Fibroblast of villous mesenchyme (primary cell): ENCODE data around the gene CCL19. TPM values are rescaled to one million over a fixed set of nuclear protein-coding genes. Genes with fewer than 3 reads are reported as not detected.
"Not testable (repeated sequence)": the region's sequence is repeated elsewhere in the genome, so short reads cannot be mapped to it uniquely, and the experiment has no call there.

Experiments used
- DNase-seq: peaks from one replicate; pipeline ENCODE4 v3.0.0-alpha.2; 2010; ENCODE audit warnings: low read depth
- H3K4me3 ChIP-seq: 2 replicates; pipeline ENCODE4 v1.5.1; 2011; ENCODE audit warnings: low read depth, mild to moderate bottlenecking, low read length
- total RNA-seq: library from RNA; depleted of rRNA; stranded (reverse); fragments of >200 nt; gene quantifications from 2 replicates; pipeline ENCODE4 v1.2.3, GENCODE V29; 2012
- TF ChIP-seq, protein P1 (sequence below): IDR thresholded peaks from 2 replicates; pipeline ENCODE4 v1.5.1; 2012; ENCODE audit warnings: low read depth, mild to moderate bottlenecking, low read length; ENCODE audit not compliant: insufficient read depth

The CCL19 gene
- total RNA-seq = not detected in 2 replicates

DNA sequence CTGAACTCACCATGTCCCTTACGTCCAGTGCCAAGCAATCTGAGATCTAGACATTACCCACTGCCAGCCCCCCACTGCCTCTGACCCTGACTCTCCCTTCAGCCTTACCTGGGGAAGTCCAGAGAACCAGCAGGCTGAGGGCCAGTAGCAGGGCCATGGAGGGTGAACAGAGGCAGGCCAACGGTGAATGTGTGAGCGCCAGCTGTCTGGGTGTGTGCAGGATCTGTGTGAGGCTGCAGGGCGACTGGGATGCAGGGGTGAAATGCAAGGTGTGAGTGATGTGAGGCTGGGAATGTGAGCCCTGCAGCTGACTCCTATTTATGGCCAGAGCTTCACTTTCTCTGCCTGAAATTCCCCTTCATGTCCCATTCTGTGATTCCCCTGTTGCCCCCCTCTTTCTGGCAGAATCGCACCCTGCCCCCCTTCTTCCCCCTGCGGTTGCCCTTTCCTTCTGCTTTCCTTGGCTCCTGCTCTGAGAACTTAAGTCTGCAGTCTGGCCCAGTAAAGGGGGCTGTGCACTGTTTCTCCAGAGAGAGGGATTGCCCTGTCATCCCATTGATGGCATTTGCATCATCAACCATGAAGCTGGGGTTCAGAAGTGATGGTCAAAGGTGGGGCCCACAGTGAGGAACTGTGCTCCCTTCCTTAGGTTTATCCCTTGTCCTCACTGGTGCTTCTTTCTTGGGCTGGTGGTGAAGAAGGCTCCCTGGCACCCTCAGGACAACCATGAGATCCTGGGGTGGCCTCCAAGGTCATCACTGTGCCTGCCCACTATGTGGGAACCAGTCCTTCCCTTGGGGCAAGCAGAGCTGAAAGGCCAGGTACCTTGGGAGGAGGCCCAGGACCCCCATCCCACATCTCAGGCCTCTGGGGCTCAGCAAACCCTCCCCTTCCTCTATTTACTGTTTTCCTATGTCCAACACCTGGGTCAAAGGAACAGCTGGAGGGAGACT, at the start of gene CCL19:
Gene CCL19, minus strand, starts transcription at position 294 of the 953 bp plus-strand sequence. Its CDS starts 137 bp downstream, at position 157.
- no peak within 1 kb of the TSS for H3K4me3 ChIP-seq
- TF ChIP-seq, protein P1, sequence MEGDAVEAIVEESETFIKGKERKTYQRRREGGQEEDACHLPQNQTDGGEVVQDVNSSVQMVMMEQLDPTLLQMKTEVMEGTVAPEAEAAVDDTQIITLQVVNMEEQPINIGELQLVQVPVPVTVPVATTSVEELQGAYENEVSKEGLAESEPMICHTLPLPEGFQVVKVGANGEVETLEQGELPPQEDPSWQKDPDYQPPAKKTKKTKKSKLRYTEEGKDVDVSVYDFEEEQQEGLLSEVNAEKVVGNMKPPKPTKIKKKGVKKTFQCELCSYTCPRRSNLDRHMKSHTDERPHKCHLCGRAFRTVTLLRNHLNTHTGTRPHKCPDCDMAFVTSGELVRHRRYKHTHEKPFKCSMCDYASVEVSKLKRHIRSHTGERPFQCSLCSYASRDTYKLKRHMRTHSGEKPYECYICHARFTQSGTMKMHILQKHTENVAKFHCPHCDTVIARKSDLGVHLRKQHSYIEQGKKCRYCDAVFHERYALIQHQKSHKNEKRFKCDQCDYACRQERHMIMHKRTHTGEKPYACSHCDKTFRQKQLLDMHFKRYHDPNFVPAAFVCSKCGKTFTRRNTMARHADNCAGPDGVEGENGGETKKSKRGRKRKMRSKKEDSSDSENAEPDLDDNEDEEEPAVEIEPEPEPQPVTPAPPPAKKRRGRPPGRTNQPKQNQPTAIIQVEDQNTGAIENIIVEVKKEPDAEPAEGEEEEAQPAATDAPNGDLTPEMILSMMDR = no peak
- no peak for DNase-seq

DNA sequence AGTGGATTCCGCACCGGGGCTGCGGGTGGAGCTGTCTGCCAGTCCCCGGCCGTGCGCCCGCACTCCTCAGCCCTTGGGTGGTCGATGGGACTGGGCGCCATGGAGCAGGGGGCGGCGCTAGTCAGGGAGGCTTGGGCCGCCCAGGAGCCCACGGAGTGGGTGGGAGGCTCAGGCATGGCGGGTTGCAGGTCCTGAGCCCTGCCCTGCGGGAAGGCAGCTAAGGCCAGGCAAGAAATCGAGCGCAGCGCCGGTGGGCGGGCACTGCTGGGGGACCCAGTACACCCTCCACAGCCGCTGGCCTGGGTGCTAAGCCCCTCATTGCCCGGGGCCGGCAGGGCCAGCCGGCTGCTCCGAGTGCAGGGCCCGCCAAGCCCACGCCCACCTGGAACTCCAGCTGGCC, 49.1 kb upstream of the CCL19 start:
- DNase-seq, H3K4me3 ChIP-seq: not testable (repeated sequence)

DNA sequence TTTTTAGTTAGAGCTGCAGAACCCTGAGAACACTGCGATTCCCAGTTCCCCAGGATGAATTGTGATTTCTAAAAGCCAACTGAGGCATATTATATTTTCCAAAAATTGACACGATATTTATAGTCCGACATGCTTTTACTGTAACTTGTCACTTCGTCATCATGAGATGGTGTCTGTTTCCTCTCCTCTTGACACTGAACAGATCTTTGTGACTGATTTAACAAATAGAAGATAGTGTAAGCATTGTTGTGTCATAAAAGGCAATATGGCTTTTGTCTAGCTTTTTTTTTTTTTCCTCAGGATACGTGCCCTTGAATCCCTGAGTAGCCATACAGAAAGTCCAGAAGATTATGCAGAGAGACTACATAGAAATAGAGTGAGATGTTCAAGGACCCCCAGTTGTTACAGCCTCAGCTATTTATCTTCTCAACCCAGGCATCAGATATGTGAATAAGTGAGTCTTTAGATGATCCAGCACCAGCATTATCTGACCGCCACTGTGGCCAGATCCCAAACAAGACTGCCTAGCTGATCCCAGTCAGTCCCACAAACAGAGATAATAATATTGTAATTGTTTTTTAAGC, 46.7 kb upstream of the CCL19 start:
- no peak for DNase-seq
- no peak overlapping the region for H3K4me3 ChIP-seq
- TF ChIP-seq, protein P1 = no peak

DNA sequence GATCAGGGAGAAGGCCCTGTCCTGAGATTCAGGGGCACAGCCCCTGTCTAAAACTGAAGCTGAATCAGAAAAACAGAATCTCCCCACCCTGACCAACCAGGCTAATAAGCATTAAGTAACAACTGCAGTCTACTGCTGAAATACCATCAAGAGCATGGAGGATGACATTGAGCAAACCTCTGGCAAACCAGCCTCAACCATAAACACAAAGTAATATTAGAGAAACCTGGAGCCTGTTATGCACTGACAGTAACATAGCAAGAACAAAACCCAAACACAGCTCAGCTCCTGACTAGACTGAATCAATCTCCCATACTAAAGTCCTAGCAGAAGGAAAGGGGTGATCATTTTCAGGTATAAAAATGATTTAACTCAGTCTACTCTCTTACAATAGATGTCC, 43.6 kb upstream of the CCL19 start:
- TF ChIP-seq, protein P1 = no peak
- DNase-seq = no peak
- no peak overlapping the region for H3K4me3 ChIP-seq

DNA sequence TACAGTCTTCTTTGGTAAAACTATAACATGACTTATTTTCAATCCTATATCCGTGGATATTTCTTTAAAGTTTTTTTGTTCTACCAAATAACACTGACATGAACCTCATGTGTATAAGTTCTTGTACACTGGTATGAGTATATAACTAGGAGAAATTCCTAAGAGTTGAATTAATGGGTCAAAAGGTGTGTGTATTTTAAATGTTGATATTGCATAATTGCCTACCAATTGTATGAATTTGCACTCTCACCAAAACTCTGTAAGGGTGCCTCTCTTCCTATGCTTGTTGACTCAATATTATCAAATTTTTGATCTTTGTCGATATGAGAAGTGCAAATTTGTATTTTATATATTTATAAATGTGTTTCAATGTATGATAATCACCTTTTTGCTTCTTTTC, 41.8 kb upstream of the CCL19 start:
- H3K4me3 ChIP-seq = no peak overlapping the region
- DNase-seq = no peak
- TF ChIP-seq, protein P1 = no peak

DNA sequence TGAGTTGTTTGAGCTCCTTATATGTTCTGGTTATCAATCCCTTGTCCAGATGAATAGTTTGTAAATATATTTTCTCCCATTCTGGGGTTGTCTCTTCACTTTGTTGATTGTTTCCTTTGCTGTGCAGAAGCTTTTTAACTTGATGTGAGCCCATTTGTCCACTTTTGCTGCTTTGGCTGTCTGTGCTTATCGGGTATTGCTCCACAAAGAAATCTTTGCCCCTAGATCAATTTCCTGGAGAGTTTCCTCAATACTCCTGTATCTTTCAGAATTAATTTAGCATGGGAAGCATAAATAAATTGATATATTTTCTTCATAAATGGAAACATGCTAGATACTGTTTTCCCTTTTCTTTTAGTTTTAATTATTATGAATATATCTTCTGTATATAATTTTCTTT, 41.4 kb upstream of the CCL19 start:
- no peak for DNase-seq
- TF ChIP-seq, protein P1 = no peak
- H3K4me3 ChIP-seq = no peak overlapping the region

DNA sequence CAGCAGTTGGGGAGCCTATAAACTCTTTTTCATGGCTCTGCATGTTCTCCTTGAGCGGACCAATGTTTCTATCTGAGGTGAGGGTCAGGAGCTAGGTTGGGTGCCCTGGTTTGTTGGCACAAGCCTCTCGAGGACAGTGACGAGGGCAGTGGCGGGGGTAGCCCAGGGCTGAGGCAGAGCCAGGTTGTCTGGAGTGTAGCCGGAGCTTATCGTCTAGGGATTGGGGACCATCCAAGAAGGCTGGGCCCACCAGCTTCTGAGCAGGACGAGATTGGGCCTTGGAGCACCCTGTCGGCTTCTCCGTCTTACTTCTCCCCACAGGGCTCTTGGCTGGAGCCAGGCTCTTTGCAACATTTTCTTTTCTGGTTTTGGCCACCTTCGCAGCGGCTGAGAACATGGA, 32.1 kb upstream of the CCL19 start:
- no peak for DNase-seq
- no peak overlapping the region for H3K4me3 ChIP-seq
- TF ChIP-seq, protein P1 = no peak

DNA sequence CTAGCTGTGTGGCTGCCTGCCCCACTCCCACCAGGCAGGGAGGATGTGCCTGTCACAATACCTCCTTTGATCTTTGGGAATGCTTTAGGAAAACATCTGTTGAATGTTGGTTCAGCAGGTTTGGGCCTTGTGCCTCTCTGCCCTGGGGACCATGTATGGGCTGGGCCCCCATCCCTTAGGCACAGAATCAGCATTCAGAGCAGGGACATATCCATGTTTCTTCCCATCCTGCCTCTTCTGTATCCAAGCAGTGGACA, 28.6 kb upstream of the CCL19 start:
- not testable (repeated sequence) for DNase-seq, H3K4me3 ChIP-seq
